OCI-LY7 (cell line): Measurements from ENCODE around the gene DFFA. TPM values are rescaled to one million over a fixed set of nuclear protein-coding genes. Genes with fewer than 3 reads are reported as not detected.

Experiments used
- BruUV-seq: library from RNA; stranded (reverse); fragments of 400-500 nt; replicated peaks from 2 replicates; lab custom pipeline; 2021; lab: Mats Ljungman, UMichigan
- CTCF ChIA-PET: fragments of 300-600 bp; sonication (Branson Sonifier 250); formaldehyde crosslinking; loops from one replicate; lab custom pipeline; 2022; ENCODE audit warnings: antibody characterized with exemption; ENCODE audit not compliant: unreplicated experiment; lab: Charles Lee
- POLR2A ChIA-PET: fragments of 300-600 bp; sonication (Branson Sonifier 250); formaldehyde crosslinking; loops from one replicate; lab custom pipeline; 2022; ENCODE audit warnings: antibody characterized with exemption; lab: Charles Lee
- DNase-seq: peaks from one replicate; pipeline ENCODE4 v3.0.0-alpha.2; 2015; ENCODE audit warnings: low spot score
- H2AFZ ChIP-seq: fragments of 200-600 bp; sonication (generic), shearing (Covaris generic); 2 replicates; pipeline ENCODE4 v1.6.1; 2014; ENCODE audit warnings: mild to moderate bottlenecking, antibody characterized with exemption, low read length, moderate library complexity
- H3K27ac ChIP-seq: fragments of 200-600 bp; sonication (generic); 2 replicates; pipeline ENCODE4 v1.5.1; 2014; ENCODE audit warnings: mixed run types, low read depth, mild to moderate bottlenecking, moderate library complexity, low read length, inconsistent platforms; ENCODE audit not compliant: poor library complexity, severe bottlenecking
- H3K36me3 ChIP-seq: fragments of 200-600 bp; sonication (generic); 2 replicates; pipeline ENCODE4 v1.6.1; 2014; ENCODE audit warnings: mild to moderate bottlenecking, antibody characterized with exemption, low read length, moderate library complexity, mixed read lengths; ENCODE audit not compliant: insufficient read depth
- H3K4me1 ChIP-seq: fragments of 200-600 bp; sonication (generic); 2 replicates; pipeline ENCODE4 v1.5.1; 2014; ENCODE audit warnings: mild to moderate bottlenecking, low read length; ENCODE audit not compliant: insufficient read depth, poor library complexity, severe bottlenecking
- H3K4me2 ChIP-seq: fragments of 200-600 bp; sonication (generic); 2 replicates; pipeline ENCODE4 v1.6.1; 2014; ENCODE audit warnings: mild to moderate bottlenecking, low read length
- H3K4me3 ChIP-seq: fragments of 200-600 bp; sonication (generic); 2 replicates; pipeline ENCODE4 v1.5.1; 2014; ENCODE audit warnings: mild to moderate bottlenecking, low read depth, low read length; ENCODE audit not compliant: poor library complexity, severe bottlenecking
- H3K79me2 ChIP-seq: fragments of 200-600 bp; sonication (generic); 2 replicates; pipeline ENCODE4 v1.6.1; 2016; ENCODE audit warnings: low read depth, mild to moderate bottlenecking, low read length, moderate library complexity, mixed read lengths; ENCODE audit not compliant: insufficient read depth
- H3K9me2 ChIP-seq: fragments of 200-600 bp; sonication (generic); 2 replicates; pipeline ENCODE4 v1.6.1; 2016; ENCODE audit warnings: mild to moderate bottlenecking, low read length, mixed read lengths; ENCODE audit not compliant: insufficient read depth
- H3K9me3 ChIP-seq: fragments of 200-600 bp; sonication (generic); 2 replicates; pipeline ENCODE4 v1.6.1; 2014; ENCODE audit warnings: mild to moderate bottlenecking, mixed run types, low read length, mixed read lengths
- H4K20me1 ChIP-seq: fragments of 200-600 bp; sonication (generic); 2 replicates; pipeline ENCODE4 v1.6.1; 2014; ENCODE audit warnings: mild to moderate bottlenecking, antibody characterized with exemption, low read length, moderate library complexity, mixed read lengths; ENCODE audit not compliant: insufficient read depth
- CTCF ChIP-seq: fragments of 200-600 bp; sonication (generic); conservative IDR thresholded peaks from 2 replicates; pipeline ENCODE4 v1.5.1; 2014; ENCODE audit warnings: mild to moderate bottlenecking, antibody characterized with exemption, low read length, moderate library complexity, mixed read lengths
- EZH2phosphoT487 ChIP-seq: fragments of 200-600 bp; sonication (generic); IDR thresholded peaks from 2 replicates; pipeline ENCODE4 v1.6.1; 2018; ENCODE audit warnings: low read depth, borderline replicate concordance, mild to moderate bottlenecking, mixed run types, antibody characterized with exemption, low read length, moderate library complexity, mixed read lengths
- intact Hi-C: fragments of 100-400 bp; cut with micrococcal nuclease; formaldehyde crosslinking; loops from one replicate; pipeline ENCODE4 v1.10.0; 2022; ENCODE audit not compliant: unreplicated experiment
- total RNA-seq, 2 experiments: library from RNA; depleted of rRNA in 1 of 2; stranded (reverse); fragments of >200 nt in 1 of 2; shearing (Covaris generic) in 1 of 2; gene quantifications; 2 replicates each; pipeline ENCODE4 v1.2.3, GENCODE V29; 2014 to 2022

Gene DFFA
- total RNA-seq, 2 experiments from 2014 or later = 64.6 to 79.0 TPM

GRCh38 chr1:10497109-10497508 lies 24.8 kb upstream of the DFFA start:
- no peaks in the 10 kb centered on the region for H3K9me3 ChIP-seq
- no peak overlapping the region for H2AFZ ChIP-seq
- H3K9me2 ChIP-seq = no peaks in the 10 kb centered on the region
- peaks cover 11% of the 10 kb centered on the region for H4K20me1 ChIP-seq
- H3K79me2 ChIP-seq = peaks cover 5% of the 10 kb centered on the region; the same call in 1 of the 2 replicates
- ChIA-PET POLR2A (interaction anchor here (0.6 kb wide), 1 partner anchor 529 kb away, joined by 5 read pairs; no protein-coding TSS in a partner anchor), CTCF (no interaction called here)
- TF ChIP-seq CTCF = no peak
- TF ChIP-seq EZH2phosphoT487 = no peak
- no peak overlapping the region for H3K4me2 ChIP-seq
- intact Hi-C loops = loop anchor here (5.0 kb wide), 1 partner anchor 195 kb away; no protein-coding TSS in a partner anchor
- H3K27ac ChIP-seq = no peak overlapping the region
- peaks cover 13% of the 10 kb centered on the region for H3K4me1 ChIP-seq
- DNase-seq = no peak
- H3K4me3 ChIP-seq = no peak overlapping the region
- no TSS peak for BruUV-seq
- H3K36me3 ChIP-seq = peaks cover 20% of the 10 kb centered on the region; the same call in 1 of the 2 replicates

GRCh38 chr1:10495952-10496351 lies 23.6 kb upstream of the DFFA start:
- peaks cover 20% of the 10 kb centered on the region; the same call in 1 of the 2 replicates for H3K36me3 ChIP-seq
- ChIA-PET CTCF (no interaction called here), POLR2A (interaction anchor here (0.5 kb wide), 1 partner anchor 10 kb away, joined by 5 read pairs; no protein-coding TSS in a partner anchor)
- no peak overlapping the region for H3K4me3 ChIP-seq
- TF ChIP-seq EZH2phosphoT487 (no peak), CTCF (no peak)
- H3K4me1 ChIP-seq = peaks cover 13% of the 10 kb centered on the region
- H3K27ac ChIP-seq = no peak overlapping the region
- H4K20me1 ChIP-seq = peaks cover 11% of the 10 kb centered on the region
- H3K9me2 ChIP-seq = no peaks in the 10 kb centered on the region
- H3K9me3 ChIP-seq = no peaks in the 10 kb centered on the region
- no peak for DNase-seq
- intact Hi-C loops = loop anchor here (2.0 to 5.0 kb wide), 2 partner anchors 196 to 445 kb away; no protein-coding TSS in a partner anchor
- H2AFZ ChIP-seq = no peak overlapping the region
- H3K79me2 ChIP-seq = peaks cover 3% of the 10 kb centered on the region; the same call in 1 of the 2 replicates
- no TSS peak for BruUV-seq
- no peak overlapping the region for H3K4me2 ChIP-seq

DNA sequence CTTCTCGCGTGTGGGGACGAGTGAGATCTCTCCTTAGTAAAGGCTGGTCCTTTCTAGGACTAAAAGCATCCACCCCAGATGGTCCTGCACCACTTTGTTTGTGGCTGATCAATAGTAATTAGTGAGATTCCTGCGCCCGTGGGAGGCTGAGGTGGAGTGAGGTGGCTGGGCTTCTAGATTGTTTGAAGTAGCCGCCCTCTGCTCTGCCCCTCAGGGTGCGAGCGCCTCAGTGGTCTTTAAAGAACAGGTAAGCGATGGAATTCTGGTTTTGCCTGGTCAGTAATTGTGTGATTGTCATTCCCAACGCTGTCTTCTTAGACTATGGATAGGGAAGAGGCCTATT lies 23.1 kb upstream of the DFFA start:
- intact Hi-C loops = loop anchor here (2.0 to 5.0 kb wide), 2 partner anchors 197 to 445 kb away; no protein-coding TSS in a partner anchor
- no peak overlapping the region for H2AFZ ChIP-seq
- H3K4me1 ChIP-seq = peaks cover 13% of the 10 kb centered on the region
- no peak overlapping the region for H3K27ac ChIP-seq
- ChIA-PET POLR2A (interaction anchor here (0.6 kb wide), 1 partner anchor 288 kb away, joined by 3 read pairs; no protein-coding TSS in a partner anchor), CTCF (interaction anchor here (0.6 kb wide), 1 partner anchor 343 kb away, joined by 3 read pairs; no protein-coding TSS in a partner anchor)
- H3K79me2 ChIP-seq = no peaks in the 10 kb centered on the region
- no TSS peak for BruUV-seq
- TF ChIP-seq CTCF = no peak
- peaks cover 20% of the 10 kb centered on the region; the same call in 1 of the 2 replicates for H3K36me3 ChIP-seq
- DNase-seq = no peak
- H3K4me3 ChIP-seq = peak overlapping the region; percentile 46
- peak overlapping the region; percentile 87 for H3K4me2 ChIP-seq
- no peaks in the 10 kb centered on the region for H3K9me2 ChIP-seq
- peaks cover 11% of the 10 kb centered on the region for H4K20me1 ChIP-seq
- H3K9me3 ChIP-seq = no peaks in the 10 kb centered on the region
